Neural progenitor cell (in vitro differentiated cells): Measurements from ENCODE around the gene BCAS3. TPM values are rescaled to one million over a fixed set of nuclear protein-coding genes. Genes with fewer than 3 reads are reported as not detected.

Source experiments
- DNase-seq: peaks from one replicate; pipeline ENCODE4 v3.0.0-alpha.2; 2016; ENCODE audit warnings: low spot score
- H2AFZ ChIP-seq: fragments of 200-600 bp; sonication (generic); replicated peaks from 2 replicates; pipeline ENCODE4 v1.6.1; 2016; ENCODE audit warnings: antibody characterized with exemption
- H3F3A ChIP-seq: fragments of 200-600 bp; sonication (generic); 2 replicates; pipeline ENCODE4 v1.6.1; 2016; ENCODE audit warnings: antibody characterized with exemption, low read depth
- H3K27ac ChIP-seq: fragments of 200-600 bp; sonication (generic); 2 replicates; pipeline ENCODE4 v1.5.1; 2016; ENCODE audit warnings: mild to moderate bottlenecking
- H3K27me3 ChIP-seq: fragments of 200-600 bp; sonication (generic); 2 replicates; pipeline ENCODE4 v1.6.1; 2016; ENCODE audit warnings: mild to moderate bottlenecking, moderate library complexity
- H3K36me3 ChIP-seq: fragments of 200-600 bp; sonication (generic); 2 replicates; pipeline ENCODE4 v1.5.1; 2016
- H3K4me1 ChIP-seq: fragments of 200-600 bp; sonication (generic); 2 replicates; pipeline ENCODE4 v1.6.1; 2016; ENCODE audit warnings: mixed run types
- H3K4me2 ChIP-seq: fragments of 200-600 bp; sonication (generic); 2 replicates; pipeline ENCODE4 v1.6.1; 2016
- H3K4me3 ChIP-seq: fragments of 200-600 bp; sonication (generic); 2 replicates; pipeline ENCODE4 v1.5.1; 2016
- H3K79me2 ChIP-seq: fragments of 200-600 bp; sonication (generic); 2 replicates; pipeline ENCODE4 v1.6.1; 2016; ENCODE audit warnings: low read depth
- H3K9ac ChIP-seq: fragments of 200-600 bp; sonication (generic); 2 replicates; pipeline ENCODE4 v1.6.1; 2016
- H3K9me3 ChIP-seq: fragments of 200-600 bp; sonication (generic); 2 replicates; pipeline ENCODE4 v1.5.1; 2016; ENCODE audit warnings: low read depth
- H4K20me1 ChIP-seq: fragments of 200-600 bp; sonication (generic); 2 replicates; pipeline ENCODE4 v1.6.1; 2016; ENCODE audit warnings: low read depth
- H3K27ac Mint-ChIP-seq: 3 replicates; pipeline ENCODE4 v1.8.0; 2021; ENCODE audit warnings: mixed read lengths
- H3K27me3 Mint-ChIP-seq: 2 replicates; pipeline ENCODE4 v1.8.0; 2022; ENCODE audit warnings: low read depth, mild to moderate bottlenecking, inconsistent platforms, moderate library complexity, mixed read lengths; ENCODE audit not compliant: insufficient read depth
- H3K36me3 Mint-ChIP-seq: 3 replicates; pipeline ENCODE4 v1.8.0; 2021; ENCODE audit warnings: mixed read lengths
- H3K4me1 Mint-ChIP-seq: 3 replicates; pipeline ENCODE4 v1.8.0; 2021; ENCODE audit warnings: mixed read lengths
- H3K4me3 Mint-ChIP-seq: 3 replicates; pipeline ENCODE4 v1.8.0; 2021; ENCODE audit warnings: mild to moderate bottlenecking, moderate library complexity, mixed read lengths
- H3K9me3 Mint-ChIP-seq: 3 replicates; pipeline ENCODE4 v1.8.0; 2020; ENCODE audit warnings: mixed read lengths
- CTCF ChIP-seq: fragments of 200-600 bp; sonication (generic); IDR thresholded peaks from 2 replicates; pipeline ENCODE4 v1.5.1; 2017; ENCODE audit warnings: antibody characterized with exemption, mild to moderate bottlenecking
- EZH2 ChIP-seq: fragments of 200-600 bp; sonication (generic); IDR thresholded peaks from 2 replicates; pipeline ENCODE4 v1.6.1; 2017; ENCODE audit warnings: antibody characterized with exemption, mild to moderate bottlenecking, moderate library complexity
- EZH2phosphoT487 ChIP-seq: fragments of 200-600 bp; sonication (generic); IDR thresholded peaks from 2 replicates; pipeline ENCODE4 v1.6.1; 2017; ENCODE audit warnings: antibody characterized with exemption
- total RNA-seq: library from RNA; depleted of rRNA; stranded (reverse); fragments of >200 nt; gene quantifications from 2 replicates; pipeline ENCODE4 v1.2.3, GENCODE V29; 2015; ENCODE audit warnings: low replicate concordance

Gene BCAS3
- total RNA-seq, 1 donor from 2014 or later: 60.9 TPM

GRCh38 chr17:61387011-61387410, 709.4 kb downstream of the BCAS3 start:
- Mint-ChIP-seq H3K27ac (no peak overlapping the region), H3K4me1 (peaks cover 13% of the 10 kb centered on the region), H3K9me3 (no peaks in the 10 kb centered on the region), H3K27me3 (peaks cover 15% of the 10 kb centered on the region), H3K36me3 (no peaks in the 10 kb centered on the region), H3K4me3 (no peak overlapping the region)
- H3K9ac ChIP-seq: no peak overlapping the region
- H3K27me3 ChIP-seq: peaks cover 5% of the 10 kb centered on the region
- no peak overlapping the region for H3K27ac ChIP-seq
- H3K4me1 ChIP-seq: peaks cover 9% of the 10 kb centered on the region
- no peaks in the 10 kb centered on the region for H4K20me1 ChIP-seq
- TF ChIP-seq EZH2phosphoT487 (no peak), EZH2 (no peak), CTCF (no peak)
- DNase-seq: no peak
- H2AFZ ChIP-seq: no peak overlapping the region
- no peaks in the 10 kb centered on the region for H3K36me3 ChIP-seq
- no peaks in the 10 kb centered on the region for H3K9me3 ChIP-seq
- no peaks in the 10 kb centered on the region for H3K79me2 ChIP-seq
- H3K4me2 ChIP-seq: no peak overlapping the region
- no peaks in the 10 kb centered on the region for H3F3A ChIP-seq
- no peak overlapping the region for H3K4me3 ChIP-seq

GRCh38 chr17:61387511-61388305, 710.1 kb downstream of the BCAS3 start:
- H3K4me3 Mint-ChIP-seq: no peak overlapping the region
- Histone ChIP-seq H3K79me2 (no peaks in the 10 kb centered on the region), H3K4me3 (no peak overlapping the region), H4K20me1 (no peaks in the 10 kb centered on the region), H3K9me3 (no peaks in the 10 kb centered on the region), H3K9ac (no peak overlapping the region), H3F3A (no peaks in the 10 kb centered on the region), H3K36me3 (no peaks in the 10 kb centered on the region), H2AFZ (no peak overlapping the region), H3K27me3 (peaks cover 9% of the 10 kb centered on the region), H3K27ac (no peak overlapping the region), H3K4me2 (no peak overlapping the region), H3K4me1 (peaks cover 9% of the 10 kb centered on the region)
- H3K36me3 Mint-ChIP-seq: peaks cover 1% of the 10 kb centered on the region
- H3K4me1 Mint-ChIP-seq: peaks cover 13% of the 10 kb centered on the region
- TF ChIP-seq EZH2: no peak
- no peak for TF ChIP-seq CTCF
- no peak for TF ChIP-seq EZH2phosphoT487
- no peak for DNase-seq
- no peaks in the 10 kb centered on the region for H3K9me3 Mint-ChIP-seq
- H3K27me3 Mint-ChIP-seq: peaks cover 14% of the 10 kb centered on the region
- H3K27ac Mint-ChIP-seq: no peak overlapping the region

- Mint-ChIP-seq H3K27ac (no peak overlapping the region), H3K9me3 (no peaks in the 10 kb centered on the region), H3K4me3 (no peak overlapping the region), H3K36me3 (peaks cover 2% of the 10 kb centered on the region), H3K27me3 (peaks cover 12% of the 10 kb centered on the region), H3K4me1 (peaks cover 8% of the 10 kb centered on the region)
- H3K4me1 ChIP-seq: peaks cover 9% of the 10 kb centered on the region
- H3K36me3 ChIP-seq: no peaks in the 10 kb centered on the region
- no peak overlapping the region for H3K9ac ChIP-seq
- H3K27me3 ChIP-seq: peaks cover 20% of the 10 kb centered on the region
- no peak for DNase-seq
- H3K4me3 ChIP-seq: no peak overlapping the region
- H4K20me1 ChIP-seq: no peaks in the 10 kb centered on the region
- no peaks in the 10 kb centered on the region for H3F3A ChIP-seq
- no peaks in the 10 kb centered on the region for H3K79me2 ChIP-seq
- no peak for TF ChIP-seq CTCF
- no peak for TF ChIP-seq EZH2
- TF ChIP-seq EZH2phosphoT487: no peak
- no peak overlapping the region for H2AFZ ChIP-seq
- no peaks in the 10 kb centered on the region for H3K9me3 ChIP-seq
- H3K27ac ChIP-seq: no peak overlapping the region
- H3K4me2 ChIP-seq: no peak overlapping the region
These were observed 711.1 kb downstream of the BCAS3 start for GRCh38 chr17:61388561-61389356.
